DND-41 (cell line): ENCODE results near the gene IGFBP4.
"Not testable (repeated sequence)": the region's sequence is repeated elsewhere in the genome, so short reads cannot be mapped to it uniquely, and the experiment has no call there.

Source experiments
- ATAC-seq: fragments of 200-7000 bp; cut with Tn5 transposase; 3 replicates; pipeline ENCODE4 v1.9.1; 2021; ENCODE audit warnings: low read depth; ENCODE audit not compliant: insufficient read depth
- DNase-seq: peaks from one replicate; pipeline ENCODE4 v3.0.0-alpha.2; 2020
- H2AFZ ChIP-seq: 2 replicates; pipeline ENCODE4 v1.6.0; 2012; ENCODE audit warnings: low read depth, low read length
- H3K27ac ChIP-seq: 2 replicates; pipeline ENCODE4 v1.5.1; 2012; ENCODE audit warnings: low read length, inconsistent platforms
- H3K27me3 ChIP-seq: fragments of 200-600 bp; sonication (generic); 2 replicates; pipeline ENCODE4 v1.6.0; 2012; ENCODE audit warnings: low read length, mild to moderate bottlenecking, inconsistent platforms; ENCODE audit not compliant: insufficient read depth, poor library complexity
- H3K36me3 ChIP-seq: 2 replicates; pipeline ENCODE4 v1.5.1; 2012; ENCODE audit warnings: low read length, inconsistent platforms; ENCODE audit not compliant: insufficient read depth
- H3K4me1 ChIP-seq: 2 replicates; pipeline ENCODE4 v1.5.1; 2012; ENCODE audit warnings: mild to moderate bottlenecking, low read length; ENCODE audit not compliant: insufficient read depth
- H3K4me2 ChIP-seq: 2 replicates; pipeline ENCODE4 v1.6.0; 2012; ENCODE audit warnings: mild to moderate bottlenecking, moderate library complexity, low read length, inconsistent platforms; ENCODE audit not compliant: insufficient read depth
- H3K4me3 ChIP-seq, 2 experiments: fragments of 200-600 bp in 1 of 2; shearing (Covaris generic) in 1 of 2; 2 replicates each; pipeline ENCODE4 v1.5.1; 2012 to 2016; ENCODE audit warnings: inconsistent platforms in 2 of 2, low read length in 2 of 2, mild to moderate bottlenecking in 2 of 2, low read depth in 1 of 2, moderate library complexity in 1 of 2
- H3K79me2 ChIP-seq: 2 replicates; pipeline ENCODE4 v1.6.0; 2012; ENCODE audit warnings: low read length, inconsistent platforms; ENCODE audit not compliant: insufficient read depth
- H3K9ac ChIP-seq: 2 replicates; pipeline ENCODE4 v1.6.0; 2012; ENCODE audit warnings: low read depth, mild to moderate bottlenecking, inconsistent platforms, low read length, moderate library complexity
- H3K9me3 ChIP-seq: 2 replicates; pipeline ENCODE4 v1.5.1; 2012; ENCODE audit warnings: low read length, moderate library complexity, mild to moderate bottlenecking, inconsistent platforms; ENCODE audit not compliant: insufficient read depth, severe bottlenecking
- H4K20me1 ChIP-seq: 2 replicates; pipeline ENCODE4 v1.6.0; 2012; ENCODE audit warnings: low read length; ENCODE audit not compliant: insufficient read depth
- CTCF ChIP-seq: IDR thresholded peaks from 2 replicates; pipeline ENCODE4 v1.5.1; 2012; ENCODE audit warnings: borderline replicate concordance, low read length, moderate library complexity, mild to moderate bottlenecking; ENCODE audit not compliant: poor library complexity, severe bottlenecking; ENCODE audit errors: extremely low read depth
- EZH2 ChIP-seq: IDR thresholded peaks from 3 replicates; pipeline ENCODE4 v1.6.1; 2012; ENCODE audit warnings: borderline replicate concordance, low read depth, mild to moderate bottlenecking, moderate library complexity, low read length, inconsistent platforms; ENCODE audit not compliant: severe bottlenecking

Gene IGFBP4

GRCh38 chr17:40411821-40412220 lies 31.4 kb upstream of the IGFBP4 start:
- no peak overlapping the region for H3K27ac ChIP-seq
- H3K4me1 ChIP-seq, result peaks cover 64% of the 10 kb centered on the region
- TF ChIP-seq CTCF (no peak), EZH2 (no peak)
- DNase-seq (no peak), ATAC-seq (no peak)
- H3K9me3 ChIP-seq, result no peaks in the 10 kb centered on the region
- peaks cover 91% of the 10 kb centered on the region for H3K79me2 ChIP-seq
- H4K20me1 ChIP-seq, result peaks cover 33% of the 10 kb centered on the region
- peak overlapping the region; percentile 27; the same call in 1 of the 2 replicates for H3K4me2 ChIP-seq
- no peak overlapping the region for H3K4me3 ChIP-seq
- no peaks in the 10 kb centered on the region for H3K27me3 ChIP-seq
- no peak overlapping the region for H2AFZ ChIP-seq
- H3K36me3 ChIP-seq, result peaks cover 98% of the 10 kb centered on the region
- no peak overlapping the region; the same call in 1 of the 2 replicates for H3K9ac ChIP-seq

- Histone ChIP-seq H4K20me1 (peaks cover 33% of the 10 kb centered on the region), H3K9me3 (no peaks in the 10 kb centered on the region), H3K79me2 (peaks cover 95% of the 10 kb centered on the region), H3K27ac (no peak overlapping the region), H3K4me1 (peaks cover 64% of the 10 kb centered on the region), H3K27me3 (no peaks in the 10 kb centered on the region), H2AFZ (no peak overlapping the region), H3K4me3 (no peak overlapping the region), H3K9ac (no peak overlapping the region; the same call in 1 of the 2 replicates), H3K36me3 (peaks cover 94% of the 10 kb centered on the region), H3K4me2 (peak overlapping the region; percentile 45; the same call in 1 of the 2 replicates)
- ATAC-seq (no peak), DNase-seq (no peak)
- no peak for TF ChIP-seq EZH2
- TF ChIP-seq CTCF, result no peak
Observed at GRCh38 chr17:40412880-40413279, 30.4 kb upstream of the IGFBP4 start.

- not testable (repeated sequence) for H3K27me3 ChIP-seq, ATAC-seq, H3K4me3 ChIP-seq, H3K9me3 ChIP-seq, H2AFZ ChIP-seq, DNase-seq
- Histone ChIP-seq H3K79me2 (peaks cover 81% of the 10 kb centered on the region), H3K4me2 (peak overlapping the region; percentile 45; the same call in 1 of the 2 replicates), H4K20me1 (peaks cover 32% of the 10 kb centered on the region), H3K27ac (0 out of 2 replicates have a peak overlapping the region, but pooled peaks have one; percentile 23), H3K9ac (0 out of 2 replicates have a peak overlapping the region, but pooled peaks have one; percentile 15), H3K36me3 (peaks cover 80% of the 10 kb centered on the region), H3K4me1 (peaks cover 75% of the 10 kb centered on the region)
Observed at GRCh38 chr17:40414312-40414711, 28.9 kb upstream of the IGFBP4 start.

GRCh38 chr17:40415390-40415789 lies 27.9 kb upstream of the IGFBP4 start:
- ATAC-seq (no peak), DNase-seq (no peak)
- Histone ChIP-seq H3K36me3 (peaks cover 69% of the 10 kb centered on the region), H3K79me2 (peaks cover 71% of the 10 kb centered on the region), H2AFZ (no peak overlapping the region), H3K9ac (peak overlapping the region; percentile 94), H3K9me3 (no peaks in the 10 kb centered on the region), H3K4me1 (peaks cover 71% of the 10 kb centered on the region), H3K4me3 (peak overlapping the region; percentile 66 to 87; a peak in 3 of 4 replicates), H3K4me2 (peak overlapping the region; percentile 84), H3K27me3 (no peaks in the 10 kb centered on the region), H4K20me1 (peaks cover 22% of the 10 kb centered on the region; the same call in 1 of the 2 replicates), H3K27ac (peak overlapping the region; percentile 98; the same call in 1 of the 2 replicates)
- TF ChIP-seq CTCF (peak; percentile 75), EZH2 (no peak)
